ES-I3 (cell line): ENCODE results near the gene STXBP6.

Experiments
- H3K36me3 ChIP-seq: 2 replicates; pipeline ENCODE4 v1.6.1; 2013; ENCODE audit warnings: mild to moderate bottlenecking, low read length, control low read depth, moderate library complexity; ENCODE audit not compliant: insufficient read depth
- H3K4me1 ChIP-seq: 2 replicates; pipeline ENCODE4 v1.6.1; 2013; ENCODE audit warnings: mild to moderate bottlenecking, control low read depth, low read length; ENCODE audit not compliant: insufficient read depth
- H3K9ac ChIP-seq: 2 replicates; pipeline ENCODE4 v1.6.1; 2013; ENCODE audit warnings: low read depth, mild to moderate bottlenecking, low read length, moderate library complexity
- H3K9me3 ChIP-seq: 2 replicates; pipeline ENCODE4 v1.6.1; 2013; ENCODE audit warnings: mild to moderate bottlenecking, low read length, moderate library complexity; ENCODE audit not compliant: control insufficient read depth, insufficient read depth

STXBP6 gene

GRCh38 chr14:24992624-24993360, 57.2 kb downstream of the STXBP6 start:
- H3K4me1 ChIP-seq = no peaks in the 10 kb centered on the region; the same call in 1 of the 2 replicates
- no peaks in the 10 kb centered on the region for H3K36me3 ChIP-seq
- H3K9ac ChIP-seq = no peak overlapping the region
- no peaks in the 10 kb centered on the region for H3K9me3 ChIP-seq

- Histone ChIP-seq H3K9me3 (no peaks in the 10 kb centered on the region), H3K36me3 (no peaks in the 10 kb centered on the region), H3K9ac (no peak overlapping the region), H3K4me1 (no peaks in the 10 kb centered on the region; the same call in 1 of the 2 replicates)
Observed at GRCh38 chr14:24991821-24992220, 58.1 kb downstream of the STXBP6 start.

DNA sequence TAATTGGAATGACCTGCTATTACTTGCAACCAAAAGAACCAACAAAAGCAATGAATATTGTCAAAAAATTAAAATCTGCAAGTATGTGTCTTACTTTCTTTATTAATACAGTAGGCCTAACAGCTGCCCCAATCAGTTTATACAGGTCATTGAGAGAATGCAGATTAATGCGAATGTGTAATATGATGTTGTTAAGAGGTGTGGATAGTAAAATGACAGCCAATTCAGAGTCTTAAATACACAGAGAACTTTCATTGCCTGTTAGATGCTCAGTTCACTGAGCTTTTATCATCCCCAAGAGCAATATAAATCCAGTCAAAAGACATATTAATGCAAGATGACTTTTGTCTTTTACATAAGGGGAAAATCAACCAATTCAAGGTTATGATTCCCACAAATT, 58.7 kb downstream of the STXBP6 start:
- no peaks in the 10 kb centered on the region for H3K9me3 ChIP-seq

GRCh38 chr14:24990773-24991172, 59.2 kb downstream of the STXBP6 start:
- no peak overlapping the region for H3K9ac ChIP-seq

More for the DNA sequence above, 58.7 kb downstream of the STXBP6 start:
- H3K9ac ChIP-seq = no peak overlapping the region
- no peaks in the 10 kb centered on the region for H3K4me1 ChIP-seq
- no peaks in the 10 kb centered on the region for H3K36me3 ChIP-seq

GRCh38 chr14:24990050-24990449, 59.9 kb downstream of the STXBP6 start:
- Histone ChIP-seq H3K9me3 (no peaks in the 10 kb centered on the region), H3K36me3 (no peaks in the 10 kb centered on the region), H3K4me1 (no peaks in the 10 kb centered on the region), H3K9ac (no peak overlapping the region)

More at GRCh38 chr14:24990773-24991172, 59.2 kb downstream of the STXBP6 start:
- H3K4me1 ChIP-seq = no peaks in the 10 kb centered on the region
- H3K9me3 ChIP-seq = no peaks in the 10 kb centered on the region
- H3K36me3 ChIP-seq = no peaks in the 10 kb centered on the region

GRCh38 chr14:24988760-24989159, 61.2 kb downstream of the STXBP6 start:
- no peaks in the 10 kb centered on the region for H3K9me3 ChIP-seq
- no peaks in the 10 kb centered on the region for H3K4me1 ChIP-seq
- no peaks in the 10 kb centered on the region for H3K36me3 ChIP-seq
- no peak overlapping the region for H3K9ac ChIP-seq

- Histone ChIP-seq H3K36me3 (no peaks in the 10 kb centered on the region), H3K9me3 (no peaks in the 10 kb centered on the region), H3K9ac (no peak overlapping the region), H3K4me1 (no peaks in the 10 kb centered on the region)
Observed at GRCh38 chr14:24986206-24986893, 63.6 kb downstream of the STXBP6 start.

- Histone ChIP-seq H3K9ac (no peak overlapping the region), H3K4me1 (no peaks in the 10 kb centered on the region), H3K36me3 (no peaks in the 10 kb centered on the region), H3K9me3 (no peaks in the 10 kb centered on the region)
Observed at GRCh38 chr14:24984846-24985589, 64.9 kb downstream of the STXBP6 start.

DNA sequence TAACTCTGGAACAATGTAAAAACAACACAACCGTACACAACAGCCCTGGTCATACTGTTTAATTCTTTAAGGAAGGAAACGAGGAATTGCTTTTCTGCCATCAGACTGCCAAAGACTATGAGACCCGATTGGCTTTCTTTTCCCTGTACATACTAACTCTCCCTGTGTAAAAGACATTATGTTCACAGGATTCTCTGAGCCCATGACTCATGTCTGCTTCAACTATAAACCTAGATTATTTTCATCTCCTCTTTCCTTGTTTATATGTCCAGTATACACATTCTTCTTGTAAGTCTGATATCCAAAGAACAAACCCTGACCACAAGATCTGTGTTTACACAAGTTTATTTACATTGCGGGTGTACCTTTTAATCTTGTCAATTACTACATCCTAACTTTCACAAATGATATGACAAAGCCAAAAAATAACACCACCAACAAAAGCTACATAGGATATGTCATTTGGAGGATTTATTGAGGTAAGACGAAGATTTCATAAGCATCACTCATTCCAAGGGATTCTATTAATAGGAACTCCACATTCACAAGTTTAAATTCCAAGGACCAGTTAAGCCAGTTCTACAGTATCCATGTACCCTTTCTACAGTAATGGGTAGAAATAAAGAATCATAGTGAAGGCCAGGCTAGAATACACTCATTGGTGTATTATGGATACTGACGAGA, 67.3 kb downstream of the STXBP6 start:
- Histone ChIP-seq H3K4me1 (no peaks in the 10 kb centered on the region), H3K9me3 (no peaks in the 10 kb centered on the region), H3K9ac (no peak overlapping the region), H3K36me3 (no peaks in the 10 kb centered on the region)

- no peaks in the 10 kb centered on the region for H3K9me3 ChIP-seq
- no peaks in the 10 kb centered on the region for H3K36me3 ChIP-seq
- H3K9ac ChIP-seq = no peak overlapping the region
- no peaks in the 10 kb centered on the region for H3K4me1 ChIP-seq
Observed at GRCh38 chr14:24979725-24980239, 70.2 kb downstream of the STXBP6 start.

GRCh38 chr14:24978862-24979724, 70.9 kb downstream of the STXBP6 start:
- no peaks in the 10 kb centered on the region for H3K4me1 ChIP-seq
- no peak overlapping the region for H3K9ac ChIP-seq
- H3K9me3 ChIP-seq = no peaks in the 10 kb centered on the region
- no peaks in the 10 kb centered on the region for H3K36me3 ChIP-seq

GRCh38 chr14:24976602-24977001, 73.3 kb downstream of the STXBP6 start:
- H3K9ac ChIP-seq = no peak overlapping the region
- no peaks in the 10 kb centered on the region for H3K4me1 ChIP-seq
- H3K36me3 ChIP-seq = no peaks in the 10 kb centered on the region
- H3K9me3 ChIP-seq = no peaks in the 10 kb centered on the region

DNA sequence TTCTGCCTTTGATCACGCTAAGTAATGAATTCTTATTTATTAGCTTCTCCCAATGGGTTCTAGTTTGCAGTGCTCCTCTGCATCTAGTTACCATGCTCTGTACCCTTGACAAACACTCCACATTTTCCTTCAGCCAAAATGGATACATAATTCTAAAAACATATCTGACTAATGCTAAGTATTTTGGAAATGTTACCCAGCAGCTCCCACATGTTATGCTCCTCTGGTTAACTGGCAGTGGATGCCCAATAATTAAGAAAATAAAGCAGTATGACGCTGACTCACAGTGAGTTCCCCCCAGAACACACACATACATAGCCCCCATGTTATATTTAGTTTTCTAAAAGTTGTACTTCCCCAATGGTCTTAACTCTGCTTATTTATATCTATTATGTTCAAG, 74.6 kb downstream of the STXBP6 start:
- Histone ChIP-seq H3K4me1 (no peaks in the 10 kb centered on the region), H3K36me3 (no peaks in the 10 kb centered on the region), H3K9ac (no peak overlapping the region), H3K9me3 (no peaks in the 10 kb centered on the region)
